ENCODE results near the gene DENND1A.
"Not testable (repeated sequence)": the region's sequence is repeated elsewhere in the genome, so short reads cannot be mapped to it uniquely, and the experiment has no call there.

DENND1A gene

DNA sequence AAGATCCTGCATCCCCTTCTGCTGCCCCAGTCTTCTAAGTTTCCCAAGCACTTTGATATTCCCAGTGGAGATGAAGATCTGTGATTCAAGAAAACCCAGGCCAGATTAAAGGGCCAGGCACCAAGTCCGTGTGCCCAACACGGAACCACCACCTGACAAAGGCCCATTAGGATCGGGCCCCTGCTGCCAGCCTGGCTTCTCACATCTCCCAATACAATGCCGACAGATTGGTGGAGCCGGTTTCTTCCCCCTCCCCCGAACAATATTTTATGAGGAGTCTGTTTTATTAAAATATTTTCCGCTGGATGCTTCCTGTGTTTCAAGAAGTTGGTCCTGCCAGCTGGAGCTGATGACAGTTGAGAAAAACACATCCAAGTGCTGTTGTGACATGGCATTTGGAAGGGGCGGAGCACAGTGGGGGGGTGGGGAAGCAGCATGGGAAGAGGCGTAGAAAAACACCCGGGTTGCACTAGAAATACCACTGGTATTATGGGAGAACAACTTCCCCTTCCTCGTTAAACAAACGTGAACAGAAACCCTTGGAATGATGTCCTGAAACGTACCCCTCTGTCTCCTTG lies 528.9 kb downstream of the DENND1A start:
- Histone ChIP-seq H3K4me3 (ENCODE audit: low read length in 2 of 2) (no peak overlapping the region), H2BK15ac (ENCODE audit: low read length) (no peak overlapping the region), H3K4me2 (ENCODE audit: insufficient read depth, low read length, poor library complexity, severe bottlenecking) (no peak overlapping the region), H3K4ac (ENCODE audit: low read length) (no peak overlapping the region), H3K14ac (ENCODE audit: low read length) (no peak overlapping the region), H3K23ac (ENCODE audit: low read depth, low read length, poor library complexity) (no peak overlapping the region), H3K36me3 (replicated peaks in 1 of 2; ENCODE audit: control insufficient read depth in 2 of 2, insufficient read depth in 2 of 2, low read length in 2 of 2) (no peaks in the 10 kb centered on the region), H4K91ac (ENCODE audit: low read depth, low read length, poor library complexity) (no peak overlapping the region), H2BK5ac (ENCODE audit: low read length) (no peak overlapping the region), H3K18ac (ENCODE audit: low read length) (no peak overlapping the region), H3K27ac (replicated peaks; ENCODE audit: low read length) (no peak overlapping the region), H2AK5ac (ENCODE audit: low read depth, low read length) (no peak overlapping the region), H2BK120ac (ENCODE audit: low read depth, low read length) (no peak overlapping the region), H2BK12ac (ENCODE audit: low read length) (no peak overlapping the region), H3K4me1 (ENCODE audit: control insufficient read depth in 2 of 2, insufficient read depth in 1 of 2, low read depth in 1 of 2, low read length in 2 of 2) (peaks cover 18 to 31% of the 10 kb centered on the region in 2 donors), H3K9ac (ENCODE audit: low read depth, low read length, poor library complexity) (no peak overlapping the region), H4K8ac (ENCODE audit: low read depth, low read length) (no peak overlapping the region), H2AFZ (ENCODE audit: low read length) (no peak overlapping the region), H3K9me3 (replicated peaks in 1 of 2; ENCODE audit: control insufficient read depth in 2 of 2, insufficient read depth in 1 of 2, low read depth in 1 of 2, low read length in 2 of 2) (no peaks in the 10 kb centered on the region), H3K27me3 (ENCODE audit: control insufficient read depth in 3 of 3, insufficient read depth in 3 of 3, low read depth in 1 of 3, low read length in 3 of 3) (peaks cover 0 to 2% (median 0%) of the 10 kb centered on the region in 3 experiments), H3K79me1 (ENCODE audit: low read depth, low read length) (no peaks in the 10 kb centered on the region)
- no CpG with 5 or more reads among the region's 13 CpGs for whole genome bisulfite sequencing, 2 donors (ENCODE audit: extremely low coverage in 2 of 2, insufficient read length in 2 of 2, insufficient replicate concordance in 1 of 2)
- DNase-seq (ENCODE audit: low spot score), result no peak

DNA sequence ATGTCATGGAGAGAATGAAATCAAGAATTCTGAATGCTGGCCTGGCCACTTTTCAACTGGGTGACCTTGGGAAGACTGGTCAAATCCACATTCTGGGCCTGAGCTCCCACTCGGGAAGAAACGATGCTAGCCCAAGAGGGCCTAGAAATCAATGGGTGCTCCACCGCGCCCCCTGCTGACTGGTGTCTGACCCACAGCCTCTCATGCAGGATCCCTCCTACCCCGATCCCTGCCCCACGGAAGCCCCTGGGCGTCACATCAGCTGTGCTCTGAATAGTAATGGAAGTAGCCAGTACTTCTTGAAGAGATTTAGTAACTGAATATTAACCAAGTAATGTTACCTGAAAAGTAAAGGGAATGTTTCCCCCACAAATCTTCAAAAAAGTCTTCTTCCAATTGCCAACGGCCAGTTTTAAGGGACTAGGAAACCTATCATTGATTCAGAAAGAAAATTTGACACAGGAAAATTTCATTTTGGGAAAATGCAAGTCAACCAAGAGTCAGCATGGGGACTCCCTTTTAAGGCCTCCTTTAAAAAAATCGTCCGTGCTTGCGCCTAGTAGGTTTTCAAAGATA lies 530.0 kb downstream of the DENND1A start:
- Histone ChIP-seq H3K4me1 (ENCODE audit: control insufficient read depth in 2 of 2, insufficient read depth in 1 of 2, low read depth in 1 of 2, low read length in 2 of 2) (peaks cover 24 to 35% of the 10 kb centered on the region in 2 donors), H4K8ac (ENCODE audit: low read depth, low read length) (no peak overlapping the region), H3K4me2 (ENCODE audit: insufficient read depth, low read length, poor library complexity, severe bottlenecking) (no peak overlapping the region), H3K18ac (ENCODE audit: low read length) (no peak overlapping the region), H3K27ac (replicated peaks; ENCODE audit: low read length) (no peak overlapping the region), H3K4me3 (ENCODE audit: low read length in 2 of 2) (no peak overlapping the region), H3K4ac (ENCODE audit: low read length) (no peak overlapping the region), H2BK15ac (ENCODE audit: low read length) (no peak overlapping the region), H3K14ac (ENCODE audit: low read length) (no peak overlapping the region), H4K91ac (ENCODE audit: low read depth, low read length, poor library complexity) (no peak overlapping the region), H2BK12ac (ENCODE audit: low read length) (no peak overlapping the region), H2AK5ac (ENCODE audit: low read depth, low read length) (no peak overlapping the region), H2BK120ac (ENCODE audit: low read depth, low read length) (no peak overlapping the region), H3K9me3 (replicated peaks in 1 of 2; ENCODE audit: control insufficient read depth in 2 of 2, insufficient read depth in 1 of 2, low read depth in 1 of 2, low read length in 2 of 2) (no peaks in the 10 kb centered on the region), H3K79me1 (ENCODE audit: low read depth, low read length) (no peaks in the 10 kb centered on the region), H3K27me3 (ENCODE audit: control insufficient read depth in 3 of 3, insufficient read depth in 3 of 3, low read depth in 1 of 3, low read length in 3 of 3) (peaks cover 0 to 2% (median 0%) of the 10 kb centered on the region in 3 experiments), H2AFZ (ENCODE audit: low read length) (no peak overlapping the region), H3K23ac (ENCODE audit: low read depth, low read length, poor library complexity) (no peak overlapping the region), H3K36me3 (replicated peaks in 1 of 2; ENCODE audit: control insufficient read depth in 2 of 2, insufficient read depth in 2 of 2, low read length in 2 of 2) (no peaks in the 10 kb centered on the region), H3K9ac (ENCODE audit: low read depth, low read length, poor library complexity) (no peak overlapping the region), H2BK5ac (ENCODE audit: low read length) (no peak overlapping the region)
- no peak for DNase-seq (ENCODE audit: low spot score)
- no CpG with 5 or more reads among the region's 11 CpGs for WGBS, 2 donors (ENCODE audit: extremely low coverage in 2 of 2, insufficient read length in 2 of 2, insufficient replicate concordance in 1 of 2)

DNA sequence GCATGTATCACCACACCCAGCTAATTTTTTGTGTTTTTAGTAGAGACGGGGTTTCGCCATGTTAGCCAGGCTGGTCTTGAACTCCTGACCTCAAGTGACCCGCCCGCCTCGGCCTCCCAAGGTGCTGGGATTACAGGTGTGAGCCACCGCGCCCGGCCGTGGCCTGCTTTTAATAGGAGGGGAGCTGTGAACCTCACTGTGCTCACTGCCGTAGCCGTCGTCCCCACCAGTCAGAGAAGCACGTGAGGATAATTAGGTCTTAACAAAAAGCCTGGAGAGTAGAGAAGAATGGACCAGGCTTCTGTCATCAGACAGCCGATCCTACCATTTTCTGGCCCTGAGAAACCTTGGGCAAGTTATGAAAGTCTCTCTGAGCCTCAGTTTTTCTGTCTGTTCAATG lies 531.0 kb downstream of the DENND1A start:
- not testable (repeated sequence) for H3K4ac ChIP-seq (ENCODE audit: low read length); H3K36me3 ChIP-seq (replicated peaks in 1 of 2; ENCODE audit: control insufficient read depth in 2 of 2, insufficient read depth in 2 of 2, low read length in 2 of 2); H2AK5ac ChIP-seq (ENCODE audit: low read depth, low read length); H2BK15ac ChIP-seq (ENCODE audit: low read length); H2BK12ac ChIP-seq (ENCODE audit: low read length); H3K18ac ChIP-seq (ENCODE audit: low read length); H4K8ac ChIP-seq (ENCODE audit: low read depth, low read length); DNase-seq (ENCODE audit: low spot score); H3K4me3 ChIP-seq (ENCODE audit: low read length in 2 of 2); H3K9ac ChIP-seq (ENCODE audit: low read depth, low read length, poor library complexity); H3K9me3 ChIP-seq (replicated peaks in 1 of 2; ENCODE audit: control insufficient read depth in 2 of 2, insufficient read depth in 1 of 2, low read depth in 1 of 2, low read length in 2 of 2); H3K14ac ChIP-seq (ENCODE audit: low read length); H3K27me3 ChIP-seq (ENCODE audit: control insufficient read depth in 3 of 3, insufficient read depth in 3 of 3, low read depth in 1 of 3, low read length in 3 of 3); H2BK5ac ChIP-seq (ENCODE audit: low read length); H2BK120ac ChIP-seq (ENCODE audit: low read depth, low read length); H4K91ac ChIP-seq (ENCODE audit: low read depth, low read length, poor library complexity); H3K27ac ChIP-seq (replicated peaks; ENCODE audit: low read length); H3K4me2 ChIP-seq (ENCODE audit: insufficient read depth, low read length, poor library complexity, severe bottlenecking); H3K79me1 ChIP-seq (ENCODE audit: low read depth, low read length); H2AFZ ChIP-seq (ENCODE audit: low read length); H3K23ac ChIP-seq (ENCODE audit: low read depth, low read length, poor library complexity)
- peaks cover 24 to 33% of the 10 kb centered on the region in 2 donors for H3K4me1 ChIP-seq (ENCODE audit: control insufficient read depth in 2 of 2, insufficient read depth in 1 of 2, low read depth in 1 of 2, low read length in 2 of 2)
- no CpG with 5 or more reads among the region's 14 CpGs for WGBS, 2 donors (ENCODE audit: extremely low coverage in 2 of 2, insufficient read length in 2 of 2, insufficient replicate concordance in 1 of 2)

DNA sequence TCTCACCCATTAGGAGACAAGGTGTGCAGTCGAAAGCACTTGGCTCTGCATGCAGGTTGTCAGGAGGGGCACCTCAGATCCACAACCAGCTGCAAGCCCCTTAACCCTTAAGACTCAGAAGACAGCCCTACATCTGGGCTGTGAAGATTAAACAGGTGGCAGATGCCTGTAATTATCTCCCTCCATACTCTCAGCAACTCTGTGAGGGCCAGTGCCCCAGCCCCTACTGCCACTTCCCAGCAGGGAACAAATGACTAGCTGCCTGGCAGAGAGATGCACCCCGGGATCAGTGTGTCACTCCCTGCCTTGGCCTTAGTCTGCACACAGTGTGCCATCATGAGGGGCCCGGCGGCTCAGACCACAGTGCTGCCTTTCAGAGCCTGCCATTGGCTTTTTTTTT lies 532.0 kb downstream of the DENND1A start:
- H3K27ac ChIP-seq (replicated peaks; ENCODE audit: low read length), result no peak overlapping the region

More for the DNA sequence above, 532.0 kb downstream of the DENND1A start:
- Histone ChIP-seq H4K8ac (ENCODE audit: low read depth, low read length) (no peak overlapping the region), H3K23ac (ENCODE audit: low read depth, low read length, poor library complexity) (no peak overlapping the region), H3K14ac (ENCODE audit: low read length) (no peak overlapping the region), H3K4ac (ENCODE audit: low read length) (no peak overlapping the region), H2AFZ (ENCODE audit: low read length) (no peak overlapping the region), H2BK12ac (ENCODE audit: low read length) (no peak overlapping the region), H3K9ac (ENCODE audit: low read depth, low read length, poor library complexity) (no peak overlapping the region), H2BK5ac (ENCODE audit: low read length) (no peak overlapping the region), H3K18ac (ENCODE audit: low read length) (no peak overlapping the region), H3K27me3 (ENCODE audit: control insufficient read depth in 3 of 3, insufficient read depth in 3 of 3, low read depth in 1 of 3, low read length in 3 of 3) (no peaks in the 10 kb centered on the region), H2BK15ac (ENCODE audit: low read length) (no peak overlapping the region), H3K4me1 (ENCODE audit: control insufficient read depth in 2 of 2, insufficient read depth in 1 of 2, low read depth in 1 of 2, low read length in 2 of 2) (peaks cover 16 to 23% of the 10 kb centered on the region in 2 donors), H3K36me3 (replicated peaks in 1 of 2; ENCODE audit: control insufficient read depth in 2 of 2, insufficient read depth in 2 of 2, low read length in 2 of 2) (no peaks in the 10 kb centered on the region), H3K79me1 (ENCODE audit: low read depth, low read length) (no peaks in the 10 kb centered on the region), H3K4me3 (ENCODE audit: low read length in 2 of 2) (no peak overlapping the region), H4K91ac (ENCODE audit: low read depth, low read length, poor library complexity) (no peak overlapping the region), H3K4me2 (ENCODE audit: insufficient read depth, low read length, poor library complexity, severe bottlenecking) (no peak overlapping the region), H3K9me3 (replicated peaks in 1 of 2; ENCODE audit: control insufficient read depth in 2 of 2, insufficient read depth in 1 of 2, low read depth in 1 of 2, low read length in 2 of 2) (peaks cover 2% of the 10 kb centered on the region in 2 donors), H2AK5ac (ENCODE audit: low read depth, low read length) (no peak overlapping the region), H2BK120ac (ENCODE audit: low read depth, low read length) (no peak overlapping the region)
- WGBS, 2 donors (ENCODE audit: extremely low coverage in 2 of 2, insufficient read length in 2 of 2, insufficient replicate concordance in 1 of 2), result no CpG with 5 or more reads among the region's 4 CpGs
- no peak for DNase-seq (ENCODE audit: low spot score)

Measured in neuronal stem cell (in vitro differentiated cells).